ENCODE data around the gene NEK8.

Gene NEK8

DNA sequence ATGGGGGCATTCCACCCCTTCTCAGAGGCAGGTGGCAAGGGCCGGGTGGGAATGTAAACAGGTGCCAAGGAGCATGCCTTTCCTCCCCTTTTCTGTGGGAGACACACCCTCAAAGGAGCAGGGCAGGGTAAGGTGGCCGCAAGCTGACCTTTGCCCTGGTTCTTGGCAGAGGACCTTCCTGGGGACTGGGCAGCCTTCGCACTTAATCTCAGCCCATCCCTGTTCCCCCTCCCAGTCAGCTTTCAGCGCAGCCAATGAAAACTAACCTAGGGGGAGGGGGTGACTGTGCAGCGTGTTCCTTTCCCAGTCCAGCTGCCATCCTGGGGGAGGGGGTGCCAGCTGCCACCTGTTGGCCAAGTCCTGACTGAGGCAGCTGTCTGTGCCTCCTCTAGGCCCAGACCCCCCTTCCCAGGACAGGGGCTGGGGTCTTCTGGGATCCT lies 18.0 kb downstream of the NEK8 start:
- DNase-seq (ENCODE audit: low spot score): no peak
- no peak for ATAC-seq (ENCODE audit: low read depth)

DNA sequence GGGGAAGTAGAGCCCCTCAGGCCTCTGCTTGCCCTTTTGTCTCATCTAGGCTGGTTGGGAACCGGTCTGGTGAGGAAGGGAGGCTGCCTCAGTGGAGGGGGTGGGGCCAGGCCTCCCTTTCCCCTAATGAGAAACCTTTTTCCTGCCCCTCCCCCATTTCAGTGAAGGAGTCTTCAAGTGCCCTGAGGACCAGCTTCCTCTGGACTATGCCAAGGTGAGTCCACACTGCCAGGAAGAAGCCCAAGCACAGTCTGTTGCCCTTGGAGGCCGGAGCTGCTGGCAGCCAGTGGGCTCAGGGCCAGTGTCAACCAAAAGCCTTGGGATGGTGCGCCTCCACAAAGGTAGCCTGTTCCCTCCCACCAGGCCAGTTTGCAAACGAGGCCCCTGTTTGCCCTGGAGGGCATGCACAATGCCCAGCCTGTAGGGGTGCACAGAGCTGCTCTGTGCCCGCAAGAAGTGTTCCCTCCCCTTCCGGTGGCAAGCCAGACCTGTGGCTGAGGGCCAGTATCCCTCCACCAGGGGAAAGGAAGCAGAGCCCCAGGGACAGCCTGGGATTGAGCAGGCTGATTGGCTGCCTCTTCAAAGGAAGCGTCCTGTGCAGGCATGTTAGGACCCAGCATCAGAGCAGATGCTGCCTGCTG lies 18.6 kb downstream of the NEK8 start:
- H3K27me3 ChIP-seq (ENCODE audit: insufficient read depth, poor library complexity, severe bottlenecking): no peaks in the 10 kb centered on the region
- H3K4me1 ChIP-seq (ENCODE audit: insufficient read depth, poor library complexity, severe bottlenecking): peaks cover 24% of the 10 kb centered on the region
- H3K27ac ChIP-seq (ENCODE audit: poor library complexity, severe bottlenecking): peak overlapping the region; percentile 95
- ATAC-seq (ENCODE audit: low read depth): no peak
- no peaks in the 10 kb centered on the region for H3K9me3 ChIP-seq (ENCODE audit: severe bottlenecking)
- TF ChIP-seq, protein P1, sequence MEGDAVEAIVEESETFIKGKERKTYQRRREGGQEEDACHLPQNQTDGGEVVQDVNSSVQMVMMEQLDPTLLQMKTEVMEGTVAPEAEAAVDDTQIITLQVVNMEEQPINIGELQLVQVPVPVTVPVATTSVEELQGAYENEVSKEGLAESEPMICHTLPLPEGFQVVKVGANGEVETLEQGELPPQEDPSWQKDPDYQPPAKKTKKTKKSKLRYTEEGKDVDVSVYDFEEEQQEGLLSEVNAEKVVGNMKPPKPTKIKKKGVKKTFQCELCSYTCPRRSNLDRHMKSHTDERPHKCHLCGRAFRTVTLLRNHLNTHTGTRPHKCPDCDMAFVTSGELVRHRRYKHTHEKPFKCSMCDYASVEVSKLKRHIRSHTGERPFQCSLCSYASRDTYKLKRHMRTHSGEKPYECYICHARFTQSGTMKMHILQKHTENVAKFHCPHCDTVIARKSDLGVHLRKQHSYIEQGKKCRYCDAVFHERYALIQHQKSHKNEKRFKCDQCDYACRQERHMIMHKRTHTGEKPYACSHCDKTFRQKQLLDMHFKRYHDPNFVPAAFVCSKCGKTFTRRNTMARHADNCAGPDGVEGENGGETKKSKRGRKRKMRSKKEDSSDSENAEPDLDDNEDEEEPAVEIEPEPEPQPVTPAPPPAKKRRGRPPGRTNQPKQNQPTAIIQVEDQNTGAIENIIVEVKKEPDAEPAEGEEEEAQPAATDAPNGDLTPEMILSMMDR (IDR thresholded peaks at IDR 0.05; ENCODE audit: poor library complexity, severe bottlenecking): no peak
- DNase-seq (ENCODE audit: low spot score): no peak
- peaks cover 68% of the 10 kb centered on the region for H3K36me3 ChIP-seq (ENCODE audit: low read depth)
- H3K4me3 ChIP-seq (ENCODE audit: severe bottlenecking): peak overlapping the region; percentile 65

More for the DNA sequence above, 18.0 kb downstream of the NEK8 start:
- no peaks in the 10 kb centered on the region for H3K9me3 ChIP-seq (ENCODE audit: severe bottlenecking)
- H3K4me1 ChIP-seq (ENCODE audit: insufficient read depth, poor library complexity, severe bottlenecking): peaks cover 24% of the 10 kb centered on the region
- TF ChIP-seq, protein P1 (IDR thresholded peaks at IDR 0.05; ENCODE audit: poor library complexity, severe bottlenecking): no peak
- H3K36me3 ChIP-seq (ENCODE audit: low read depth): peaks cover 68% of the 10 kb centered on the region
- H3K27ac ChIP-seq (ENCODE audit: poor library complexity, severe bottlenecking): peak overlapping the region; percentile 95
- peak overlapping the region; percentile 65 for H3K4me3 ChIP-seq (ENCODE audit: severe bottlenecking)
- no peaks in the 10 kb centered on the region for H3K27me3 ChIP-seq (ENCODE audit: insufficient read depth, poor library complexity, severe bottlenecking)

DNA sequence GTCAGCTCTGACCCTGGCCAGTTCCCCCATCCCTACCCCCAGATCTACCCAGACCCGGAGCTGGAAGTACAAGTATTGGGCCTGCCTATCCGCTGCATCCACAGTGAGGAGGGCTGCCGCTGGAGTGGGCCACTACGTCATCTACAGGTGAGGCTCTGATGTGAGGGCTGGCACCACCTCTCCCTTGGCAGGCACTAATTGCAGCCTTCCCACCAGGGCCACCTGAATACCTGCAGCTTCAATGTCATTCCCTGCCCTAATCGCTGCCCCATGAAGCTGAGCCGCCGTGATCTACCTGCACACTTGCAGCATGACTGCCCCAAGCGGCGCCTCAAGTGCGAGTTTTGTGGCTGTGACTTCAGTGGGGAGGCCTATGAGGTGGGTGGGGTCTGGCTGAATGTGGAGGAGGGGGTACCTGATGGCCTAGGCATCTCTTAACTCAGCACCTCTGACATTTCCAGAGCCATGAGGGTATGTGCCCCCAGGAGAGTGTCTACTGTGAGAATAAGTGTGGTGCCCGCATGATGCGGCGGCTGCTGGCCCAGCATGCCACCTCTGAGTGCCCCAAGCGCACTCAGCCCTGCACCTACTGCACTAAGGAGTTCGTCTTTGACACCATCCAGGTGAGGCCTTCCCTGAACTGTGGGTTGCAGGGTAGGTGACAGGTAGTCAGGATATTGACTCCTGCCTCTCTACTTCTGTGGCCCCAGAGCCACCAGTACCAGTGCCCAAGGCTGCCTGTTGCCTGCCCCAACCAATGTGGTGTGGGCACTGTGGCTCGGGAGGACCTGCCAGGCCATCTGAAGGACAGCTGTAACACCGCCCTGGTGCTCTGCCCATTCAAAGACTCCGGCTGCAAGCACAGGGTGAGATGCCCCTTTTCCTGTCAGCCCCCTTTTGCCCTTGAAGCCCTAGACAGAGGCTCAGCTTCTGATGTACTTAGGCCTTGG lies 19.5 kb downstream of the NEK8 start:
- DNase-seq (ENCODE audit: low spot score) (no peak), ATAC-seq (ENCODE audit: low read depth) (no peak)
- H3K4me3 ChIP-seq (ENCODE audit: severe bottlenecking): no peak overlapping the region
- peaks cover 68% of the 10 kb centered on the region for H3K36me3 ChIP-seq (ENCODE audit: low read depth)
- H3K9me3 ChIP-seq (ENCODE audit: severe bottlenecking): no peaks in the 10 kb centered on the region
- peak overlapping the region; percentile 95 for H3K27ac ChIP-seq (ENCODE audit: poor library complexity, severe bottlenecking)
- no peaks in the 10 kb centered on the region for H3K27me3 ChIP-seq (ENCODE audit: insufficient read depth, poor library complexity, severe bottlenecking)
- H3K4me1 ChIP-seq (ENCODE audit: insufficient read depth, poor library complexity, severe bottlenecking): peaks cover 19% of the 10 kb centered on the region
- TF ChIP-seq, protein P1 (IDR thresholded peaks at IDR 0.05; ENCODE audit: poor library complexity, severe bottlenecking): no peak

DNA sequence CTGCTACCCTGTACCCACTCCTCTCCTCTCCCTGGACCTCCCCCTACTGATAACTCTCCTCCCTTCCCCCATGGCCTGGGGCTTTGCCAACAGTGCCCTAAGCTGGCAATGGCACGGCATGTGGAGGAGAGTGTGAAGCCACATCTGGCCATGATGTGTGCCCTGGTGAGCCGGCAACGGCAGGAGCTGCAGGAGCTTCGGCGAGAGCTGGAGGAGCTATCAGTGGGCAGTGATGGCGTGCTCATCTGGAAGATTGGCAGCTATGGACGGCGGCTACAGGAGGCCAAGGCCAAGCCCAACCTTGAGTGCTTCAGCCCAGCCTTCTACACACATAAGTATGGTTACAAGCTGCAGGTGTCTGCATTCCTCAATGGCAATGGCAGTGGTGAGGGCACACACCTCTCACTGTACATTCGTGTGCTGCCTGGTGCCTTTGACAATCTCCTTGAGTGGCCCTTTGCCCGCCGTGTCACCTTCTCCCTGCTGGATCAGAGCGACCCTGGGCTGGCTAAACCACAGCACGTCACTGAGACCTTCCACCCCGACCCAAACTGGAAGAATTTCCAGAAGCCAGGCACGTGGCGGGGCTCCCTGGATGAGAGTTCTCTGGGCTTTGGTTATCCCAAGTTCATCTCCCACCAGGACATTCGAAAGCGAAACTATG lies 20.4 kb downstream of the NEK8 start:
- TF ChIP-seq, protein P1 (IDR thresholded peaks at IDR 0.05; ENCODE audit: poor library complexity, severe bottlenecking): no peak
- Histone ChIP-seq H3K36me3 (ENCODE audit: low read depth) (peaks cover 68% of the 10 kb centered on the region), H3K27me3 (ENCODE audit: insufficient read depth, poor library complexity, severe bottlenecking) (no peaks in the 10 kb centered on the region), H3K4me1 (ENCODE audit: insufficient read depth, poor library complexity, severe bottlenecking) (peaks cover 19% of the 10 kb centered on the region), H3K4me3 (ENCODE audit: severe bottlenecking) (no peak overlapping the region), H3K27ac (ENCODE audit: poor library complexity, severe bottlenecking) (peak overlapping the region; percentile 95), H3K9me3 (ENCODE audit: severe bottlenecking) (no peaks in the 10 kb centered on the region)
- ATAC-seq (ENCODE audit: low read depth) (no peak), DNase-seq (ENCODE audit: low spot score) (no peak)
